ENCODE data around the gene DYNC2H1.

Gene DYNC2H1

GRCh38 chr11:103069367-103069766 lies 39.9 kb upstream of the DYNC2H1 start:
- DNase-seq (no peak), ATAC-seq (ENCODE audit: insufficient read depth, low read depth) (no peak)
- H3K36me3 ChIP-seq (ENCODE audit: insufficient read depth, low read length) = peaks cover 37% of the 10 kb centered on the region
- peaks cover 8% of the 10 kb centered on the region; the same call in 1 of the 2 replicates for H4K20me1 ChIP-seq (ENCODE audit: insufficient read depth, low read length)
- no peak overlapping the region for H3K4me3 ChIP-seq (ENCODE audit: low read depth in 1 of 2, low read length in 2 of 2)
- H3K79me2 ChIP-seq (ENCODE audit: insufficient read depth, low read length) = peaks cover 34% of the 10 kb centered on the region
- no peak overlapping the region for H3K27ac ChIP-seq (ENCODE audit: low read length)
- H3K4me2 ChIP-seq (ENCODE audit: insufficient read depth, low read length) = no peak overlapping the region
- no peaks in the 10 kb centered on the region for H3K9me3 ChIP-seq (ENCODE audit: insufficient read depth, low read length, severe bottlenecking)
- H3K27me3 ChIP-seq (ENCODE audit: insufficient read depth, low read length, poor library complexity) = no peaks in the 10 kb centered on the region
- no peak overlapping the region for H3K9ac ChIP-seq (ENCODE audit: low read depth, low read length)
- no peak overlapping the region for H2AFZ ChIP-seq (ENCODE audit: low read depth, low read length)
- no peak for TF ChIP-seq CTCF (IDR thresholded peaks at IDR 0.05; ENCODE audit: borderline replicate concordance, extremely low read depth, low read length, poor library complexity, severe bottlenecking)
- TF ChIP-seq EZH2 (IDR thresholded peaks at IDR 0.05; ENCODE audit: borderline replicate concordance, low read depth, low read length, severe bottlenecking) = no peak
- peaks cover 14% of the 10 kb centered on the region for H3K4me1 ChIP-seq (ENCODE audit: insufficient read depth, low read length)

GRCh38 chr11:103070142-103070541 lies 39.1 kb upstream of the DYNC2H1 start:
- Histone ChIP-seq H2AFZ (ENCODE audit: low read depth, low read length) (no peak overlapping the region), H3K4me1 (ENCODE audit: insufficient read depth, low read length) (peaks cover 14% of the 10 kb centered on the region), H3K36me3 (ENCODE audit: insufficient read depth, low read length) (peaks cover 31% of the 10 kb centered on the region), H3K4me2 (ENCODE audit: insufficient read depth, low read length) (no peak overlapping the region), H3K9me3 (ENCODE audit: insufficient read depth, low read length, severe bottlenecking) (no peaks in the 10 kb centered on the region), H3K4me3 (ENCODE audit: low read depth in 1 of 2, low read length in 2 of 2) (no peak overlapping the region), H4K20me1 (ENCODE audit: insufficient read depth, low read length) (peaks cover 8% of the 10 kb centered on the region; the same call in 1 of the 2 replicates), H3K79me2 (ENCODE audit: insufficient read depth, low read length) (peaks cover 34% of the 10 kb centered on the region), H3K9ac (ENCODE audit: low read depth, low read length) (no peak overlapping the region), H3K27me3 (ENCODE audit: insufficient read depth, low read length, poor library complexity) (no peaks in the 10 kb centered on the region), H3K27ac (ENCODE audit: low read length) (peak overlapping the region; percentile 24; the same call in 1 of the 2 replicates)
- ATAC-seq (ENCODE audit: insufficient read depth, low read depth) = peak; percentile 78
- TF ChIP-seq CTCF (IDR thresholded peaks at IDR 0.05; ENCODE audit: borderline replicate concordance, extremely low read depth, low read length, poor library complexity, severe bottlenecking) (no peak), EZH2 (IDR thresholded peaks at IDR 0.05; ENCODE audit: borderline replicate concordance, low read depth, low read length, severe bottlenecking) (no peak)
- no peak for DNase-seq

- Histone ChIP-seq H3K36me3 (ENCODE audit: insufficient read depth, low read length) (peaks cover 28% of the 10 kb centered on the region), H3K4me1 (ENCODE audit: insufficient read depth, low read length) (peaks cover 14% of the 10 kb centered on the region), H3K4me2 (ENCODE audit: insufficient read depth, low read length) (no peak overlapping the region), H3K27me3 (ENCODE audit: insufficient read depth, low read length, poor library complexity) (no peaks in the 10 kb centered on the region), H3K9me3 (ENCODE audit: insufficient read depth, low read length, severe bottlenecking) (no peaks in the 10 kb centered on the region), H3K4me3 (ENCODE audit: low read depth in 1 of 2, low read length in 2 of 2) (no peak overlapping the region), H3K27ac (ENCODE audit: low read length) (no peak overlapping the region), H4K20me1 (ENCODE audit: insufficient read depth, low read length) (peaks cover 8% of the 10 kb centered on the region; the same call in 1 of the 2 replicates), H3K9ac (ENCODE audit: low read depth, low read length) (no peak overlapping the region), H3K79me2 (ENCODE audit: insufficient read depth, low read length) (peaks cover 34% of the 10 kb centered on the region), H2AFZ (ENCODE audit: low read depth, low read length) (no peak overlapping the region)
- TF ChIP-seq CTCF (IDR thresholded peaks at IDR 0.05; ENCODE audit: borderline replicate concordance, extremely low read depth, low read length, poor library complexity, severe bottlenecking) (no peak), EZH2 (IDR thresholded peaks at IDR 0.05; ENCODE audit: borderline replicate concordance, low read depth, low read length, severe bottlenecking) (no peak)
- DNase-seq (no peak), ATAC-seq (ENCODE audit: insufficient read depth, low read depth) (no peak)
Measured at GRCh38 chr11:103071008-103071407, 38.2 kb upstream of the DYNC2H1 start.

- Histone ChIP-seq H3K4me1 (ENCODE audit: insufficient read depth, low read length) (no peaks in the 10 kb centered on the region), H2AFZ (ENCODE audit: low read depth, low read length) (no peak overlapping the region), H3K9ac (ENCODE audit: low read depth, low read length) (no peak overlapping the region), H3K9me3 (ENCODE audit: insufficient read depth, low read length, severe bottlenecking) (no peaks in the 10 kb centered on the region), H3K79me2 (ENCODE audit: insufficient read depth, low read length) (peaks cover 12% of the 10 kb centered on the region), H4K20me1 (ENCODE audit: insufficient read depth, low read length) (no peaks in the 10 kb centered on the region), H3K27me3 (ENCODE audit: insufficient read depth, low read length, poor library complexity) (no peaks in the 10 kb centered on the region), H3K4me2 (ENCODE audit: insufficient read depth, low read length) (no peak overlapping the region), H3K27ac (ENCODE audit: low read length) (no peak overlapping the region), H3K36me3 (ENCODE audit: insufficient read depth, low read length) (peaks cover 52% of the 10 kb centered on the region), H3K4me3 (ENCODE audit: low read depth in 1 of 2, low read length in 2 of 2) (no peak overlapping the region)
- no peak for TF ChIP-seq CTCF (IDR thresholded peaks at IDR 0.05; ENCODE audit: borderline replicate concordance, extremely low read depth, low read length, poor library complexity, severe bottlenecking)
- no peak for TF ChIP-seq EZH2 (IDR thresholded peaks at IDR 0.05; ENCODE audit: borderline replicate concordance, low read depth, low read length, severe bottlenecking)
- ATAC-seq (ENCODE audit: insufficient read depth, low read depth) (no peak), DNase-seq (no peak)
Measured at GRCh38 chr11:103076361-103076760, 32.9 kb upstream of the DYNC2H1 start.
